K562 treated with DMSO at 1 percent for 48 hours (cell line): ENCODE data around the gene SDHAF4. TPM values are rescaled to one million over a fixed set of nuclear protein-coding genes. Genes with fewer than 3 reads are reported as not detected.

Source experiments
- total RNA-seq: library from RNA; unstranded; fragments of 300-600 nt; gene quantifications from 2 replicates; pipeline ENCODE4 v1.2.3, GENCODE V29; 2022; ENCODE audit warnings: low replicate concordance; ENCODE audit errors: extremely low read depth

The SDHAF4 gene
- not detected in 2 replicates for total RNA-seq

DNA sequence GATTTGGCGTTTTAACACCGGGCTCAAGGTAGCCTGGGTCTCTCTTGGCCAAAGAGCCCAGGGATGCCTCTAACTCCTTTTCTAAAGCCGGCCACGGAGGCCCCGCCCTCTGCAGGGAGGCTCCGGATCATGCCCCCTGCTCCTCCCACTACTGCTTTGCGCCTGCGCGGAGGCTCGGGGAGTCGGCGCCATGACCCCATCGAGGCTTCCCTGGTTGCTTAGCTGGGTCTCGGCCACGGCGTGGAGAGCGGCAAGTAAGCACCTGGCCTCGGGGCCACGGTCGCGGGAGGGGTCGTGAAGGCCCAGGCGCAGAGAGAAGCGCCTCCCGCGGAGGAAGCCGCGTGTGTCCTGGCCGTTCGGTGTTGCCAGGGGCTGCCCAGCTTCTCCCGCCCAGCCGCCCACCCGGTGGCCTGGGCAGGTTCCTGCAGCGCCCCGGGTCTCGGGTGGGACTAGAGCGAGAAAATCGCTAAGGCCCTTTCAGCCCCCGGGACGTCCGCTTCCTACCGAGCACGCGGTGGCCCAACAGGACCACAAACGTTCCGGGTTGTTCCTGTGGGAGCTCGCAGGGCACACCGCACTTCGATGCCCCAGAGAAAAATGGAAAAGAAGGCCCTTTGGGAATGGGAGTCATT, at the start of gene SDHAF4:
Gene SDHAF4, plus strand, starts transcription at position 180 of the 632 bp plus-strand sequence. Its CDS starts 11 bp downstream, at position 191.

Other genes starting within 250 kb of the SDHAF4 start
- gene FAM135A, start 153.4 kb upstream of the SDHAF4 start, total RNA-seq: not detected in 2 replicates
- gene SMAP1, start 101.0 kb downstream of the SDHAF4 start, total RNA-seq: not detected in 2 replicates